B cell (primary cell): ENCODE measurements around the gene CCDC9B. TPM values are rescaled to one million over a fixed set of nuclear protein-coding genes. Genes with fewer than 3 reads are reported as not detected.

Experiments
- ATAC-seq: fragments of 200-7000 bp; cut with Tn5 transposase; one replicate; pipeline ENCODE4 v1.10.0; 2021; ENCODE audit warnings: low read depth, mild to moderate bottlenecking, moderate number of reproducible peaks, moderate library complexity
- CTCF ChIA-PET: fragments of 350-600 bp; sonication (Branson Sonifier 250); formaldehyde crosslinking; loops from one replicate; lab custom pipeline; 2021; ENCODE audit warnings: antibody characterized with exemption, inconsistent platforms; lab: Charles Lee
- POLR2A ChIA-PET: fragments of 350-600 bp; sonication (Branson Sonifier 250); formaldehyde crosslinking; loops from one replicate; lab custom pipeline; 2021; ENCODE audit warnings: antibody characterized with exemption; lab: Charles Lee
- DNase-seq: peaks from one replicate; pipeline ENCODE4 v3.0.0; 2013
- H2AFZ ChIP-seq: 2 replicates; pipeline ENCODE4 v1.6.1; 2012; ENCODE audit warnings: mild to moderate bottlenecking, low read depth, low read length; ENCODE audit not compliant: insufficient read depth, poor library complexity, severe bottlenecking
- H3K27ac ChIP-seq, 2 donors: 1 replicate in 1 of 2; 2 replicates in 1 of 2; pipeline ENCODE4 v1.5.1; 2012 to 2013; ENCODE audit warnings: low read length in 2 of 2, mild to moderate bottlenecking in 2 of 2, moderate library complexity in 1 of 2
- H3K27me3 ChIP-seq, 4 experiments: fragments of 200-600 bp in 1 of 4; sonication (generic) in 1 of 4; replicated peaks in 1 of 4; 1 replicate in 2 of 4; 2 replicates in 2 of 4; pipeline versions ENCODE4 v1.6.1 to v1.7.0; 2013 to 2016; ENCODE audit warnings: low read length in 3 of 4, mild to moderate bottlenecking in 2 of 4, mixed read lengths in 1 of 4, moderate library complexity in 1 of 4; ENCODE audit not compliant: insufficient read depth in 4 of 4, control insufficient read depth in 3 of 4; ENCODE audit errors: control extremely low read depth in 1 of 4
- H3K36me3 ChIP-seq, 2 experiments: replicated peaks in 1 of 2; 1 replicate in 1 of 2; 2 replicates in 1 of 2; pipeline versions ENCODE4 v1.6.1 to v1.7.1; 2013; ENCODE audit warnings: low read length in 1 of 2; ENCODE audit not compliant: insufficient read depth in 2 of 2, control insufficient read depth in 1 of 2; ENCODE audit errors: control extremely low read depth in 1 of 2, extremely low read depth in 1 of 2
- H3K4me1 ChIP-seq, 2 donors: fragments of 200-600 bp in 1 of 2; sonication (generic) in 1 of 2; 1 replicate in 1 of 2; 2 replicates in 1 of 2; pipeline versions ENCODE4 v1.5.1 to v1.6.1; 2013 to 2017; ENCODE audit warnings: low read length in 2 of 2; ENCODE audit not compliant: control insufficient read depth in 2 of 2, insufficient read depth in 2 of 2
- H3K4me2 ChIP-seq: replicated peaks from 2 replicates; pipeline ENCODE3; 2012; ENCODE audit warnings: mild to moderate bottlenecking, low read depth, low read length; ENCODE audit not compliant: poor library complexity, severe bottlenecking
- H3K4me3 ChIP-seq, 5 experiments: fragments of 200-600 bp in 1 of 5; sonication (generic) in 1 of 5; 1 replicate in 3 of 5; 2 replicates in 2 of 5; pipeline versions ENCODE4 v1.5.1 to v1.7.0; 2011 to 2016; ENCODE audit warnings: low read length in 4 of 5, mild to moderate bottlenecking in 4 of 5, low read depth in 2 of 5, control low read depth in 1 of 5, moderate library complexity in 1 of 5; ENCODE audit not compliant: insufficient read depth in 1 of 5; ENCODE audit errors: control extremely low read depth in 1 of 5, extremely low read depth in 1 of 5
- H3K79me2 ChIP-seq: fragments of 200-600 bp; sonication (generic); one replicate; pipeline ENCODE4 v1.6.0; 2016; ENCODE audit warnings: low read length; ENCODE audit not compliant: control insufficient read depth, insufficient read depth
- H3K9ac ChIP-seq: fragments of 200-600 bp; sonication (generic); 2 replicates; pipeline ENCODE4 v1.6.1; 2017; ENCODE audit warnings: mild to moderate bottlenecking, low read length, moderate library complexity
- H3K9me3 ChIP-seq, 3 donors: one replicate each; pipeline versions ENCODE4 v1.6.1 to v1.7.1; 2013; ENCODE audit warnings: low read length in 2 of 3; ENCODE audit not compliant: control insufficient read depth in 2 of 3, insufficient read depth in 1 of 3; ENCODE audit errors: control extremely low read depth in 1 of 3
- H4K20me1 ChIP-seq: 2 replicates; pipeline ENCODE4 v1.6.0; 2012; ENCODE audit warnings: mild to moderate bottlenecking, low read length; ENCODE audit not compliant: insufficient read depth, control insufficient read depth, poor library complexity, severe bottlenecking
- H3K27ac Mint-ChIP-seq: one replicate; pipeline ENCODE4 v1.8.0; 2021; ENCODE audit warnings: mixed read lengths
- H3K27me3 Mint-ChIP-seq: one replicate; pipeline ENCODE4 v1.8.0; 2021; ENCODE audit warnings: mixed read lengths
- H3K4me1 Mint-ChIP-seq: one replicate; pipeline ENCODE4 v1.8.0; 2021; ENCODE audit warnings: mixed read lengths
- H3K4me3 Mint-ChIP-seq: one replicate; pipeline ENCODE4 v1.8.0; 2021; ENCODE audit warnings: mixed read lengths
- H3K9me3 Mint-ChIP-seq: one replicate; pipeline ENCODE4 v1.8.0; 2022; ENCODE audit warnings: mixed read lengths; ENCODE audit not compliant: insufficient read depth
- CTCF ChIP-seq: fragments of 200-600 bp; IDR thresholded peaks from one replicate; pipeline ENCODE4 v1.8.0; 2022; ENCODE audit warnings: antibody characterized with exemption, mild to moderate bottlenecking
- EZH2 ChIP-seq: IDR thresholded peaks from 2 replicates; pipeline ENCODE4 v1.6.1; 2012; ENCODE audit warnings: borderline replicate concordance, low read depth, mild to moderate bottlenecking, moderate library complexity, low read length; ENCODE audit not compliant: insufficient read depth, poor library complexity, severe bottlenecking
- WGBS: methylation state at CpG from one replicate; pipeline ENCODE4 v1.1.5; 2013; ENCODE audit warnings: missing lambda C conversion rate; ENCODE audit not compliant: insufficient coverage; 5-methylcytosine and 5-hydroxymethylcytosine counted together
- intact Hi-C: fragments of 100-400 bp; cut with micrococcal nuclease; formaldehyde crosslinking; loops from one replicate; pipeline ENCODE4 v1.10.0; 2022
- polyA plus RNA-seq: library from polyadenylated mRNA; depleted of rRNA; stranded (reverse); fragments of >200 nt; gene quantifications from 2 replicates; pipeline ENCODE4 v1.2.3, GENCODE V29; 2012
- total RNA-seq, 2 donors: library from RNA; stranded (reverse); fragments of 120-200 nt in 1 of 2; gene quantifications; 1 replicate in 1 of 2; 2 replicates in 1 of 2; pipeline versions ENCODE4 v1.2.3 to v1.2.4, GENCODE V29; 2013 to 2022

CCDC9B gene
- total and polyA plus RNA-seq, 2 donors (not counting 1 experiment from before 2014, with no cell fraction given) = 1.6 to 2.4 TPM

DNA sequence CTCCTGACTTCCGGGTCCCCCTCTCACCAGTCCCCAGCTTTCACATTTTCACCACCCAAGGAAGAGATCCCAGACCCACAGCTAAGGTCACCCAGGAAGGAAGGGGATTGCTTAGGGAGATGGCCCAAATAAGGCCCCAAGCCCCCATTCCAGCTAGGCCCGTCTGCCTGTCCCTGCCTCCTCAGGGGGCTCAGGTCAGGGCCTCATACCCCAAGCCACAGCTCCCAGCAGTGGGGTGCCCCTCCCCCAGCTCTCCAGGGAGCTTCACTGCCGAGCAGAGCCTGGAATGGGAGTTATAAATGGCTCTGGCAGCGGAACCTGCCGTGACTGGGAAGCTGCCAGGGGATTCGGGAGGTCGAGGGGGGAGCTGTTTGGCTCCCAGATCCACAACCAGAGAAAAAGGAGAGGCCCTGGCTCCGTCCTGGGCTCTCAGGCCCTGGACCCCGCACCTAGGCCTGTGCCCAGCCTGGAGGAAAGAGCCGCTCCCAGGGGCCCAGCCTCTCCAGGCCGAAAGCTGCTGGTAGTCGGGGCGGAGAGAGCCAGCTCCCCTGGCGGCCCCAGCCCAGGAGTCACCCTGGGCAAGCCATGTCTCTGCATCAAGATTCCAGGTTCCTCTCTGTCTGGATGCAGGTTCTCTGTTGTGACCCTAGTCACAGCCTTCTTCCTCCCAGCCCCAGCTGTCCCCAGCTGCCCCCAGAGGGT is 550 bp downstream of the CCDC9B start:
- ChIA-PET CTCF (interaction anchor here (0.8 to 15.0 kb wide), 9 partner anchors 12 to 122 kb away, joined by 3 to 382 read pairs (median 134); partner anchors contain the start of genes INAFM2 and PLCB2), POLR2A (no interaction called here)
- Histone ChIP-seq H3K4me2 (no peak overlapping the region), H3K36me3 (no peaks in the 10 kb centered on the region), H3K9me3 (no peaks in the 10 kb centered on the region), H3K4me1 (peaks cover 4 to 13% of the 10 kb centered on the region in 2 donors), H2AFZ (no peak overlapping the region), H3K27ac (no peak overlapping the region), H3K27me3 (peaks cover 0 to 12% (median 0%) of the 10 kb centered on the region in 4 experiments), H4K20me1 (no peaks in the 10 kb centered on the region), H3K4me3 (no peak overlapping the region), H3K79me2 (no peaks in the 10 kb centered on the region), H3K9ac (no peak overlapping the region)
- Mint-ChIP-seq H3K9me3 (no peaks in the 10 kb centered on the region), H3K27ac (no peak overlapping the region), H3K4me1 (peaks cover 12% of the 10 kb centered on the region), H3K4me3 (no peak overlapping the region), H3K27me3 (peaks cover 4% of the 10 kb centered on the region)
- DNase-seq = no peak
- 85% methylated on average over 14 of the region's 14 CpGs for WGBS
- ATAC-seq = no peak
- intact Hi-C loops = no loop called here
- TF ChIP-seq CTCF = no peak
- no peak for TF ChIP-seq EZH2

DNA sequence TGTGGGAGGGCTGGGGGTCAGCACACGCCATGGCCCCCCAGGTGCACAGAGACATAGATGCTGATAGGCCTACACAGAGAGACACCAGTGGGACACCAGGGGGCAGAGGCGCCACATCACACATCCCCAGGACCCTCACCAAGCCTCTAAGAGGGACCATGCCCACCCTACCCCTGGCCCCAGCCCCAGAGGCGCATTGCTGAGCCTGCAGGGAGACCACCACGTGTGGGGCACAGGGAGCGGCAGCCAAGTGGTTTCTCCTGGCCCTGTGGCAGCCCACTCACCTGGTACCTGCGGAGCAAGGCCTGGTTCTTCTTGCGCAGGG is 1.2 kb downstream of the CCDC9B start:
- POLR2A ChIA-PET = interaction anchor here (0.6 kb wide), 1 partner anchor 23 kb away, joined by 6 read pairs; no protein-coding TSS in a partner anchor
- H3K4me2 ChIP-seq = no peak overlapping the region

More for the DNA sequence above, 1.2 kb downstream of the CCDC9B start:
- H3K9ac ChIP-seq = no peak overlapping the region
- TF ChIP-seq CTCF = no peak
- TF ChIP-seq EZH2 = no peak
- no peak overlapping the region for H3K4me3 ChIP-seq
- Mint-ChIP-seq H3K27ac (no peak overlapping the region), H3K4me1 (peaks cover 13% of the 10 kb centered on the region), H3K9me3 (no peaks in the 10 kb centered on the region), H3K27me3 (peaks cover 4% of the 10 kb centered on the region), H3K4me3 (no peak overlapping the region)
- CTCF ChIA-PET = interaction anchor here (0.6 to 15.0 kb wide), 9 partner anchors 12 to 124 kb away, joined by 4 to 382 read pairs (median 134); partner anchors contain the start of genes INAFM2 and PLCB2
- no peaks in the 10 kb centered on the region for H3K79me2 ChIP-seq
- peaks cover 0 to 12% (median 0%) of the 10 kb centered on the region in 4 experiments for H3K27me3 ChIP-seq
- no peak for ATAC-seq
- H3K36me3 ChIP-seq = no peaks in the 10 kb centered on the region
- H4K20me1 ChIP-seq = no peaks in the 10 kb centered on the region
- no peak overlapping the region for H2AFZ ChIP-seq
- H3K27ac ChIP-seq = no peak overlapping the region
- 95% methylated on average over 7 of the region's 7 CpGs for WGBS
- intact Hi-C loops = no loop called here
- no peak for DNase-seq
- H3K9me3 ChIP-seq = no peaks in the 10 kb centered on the region
- H3K4me1 ChIP-seq = peaks cover 8 to 18% of the 10 kb centered on the region in 2 donors
